Measurements from ENCODE around the gene SEMA3E. TPM values are rescaled to one million over a fixed set of nuclear protein-coding genes. Genes with fewer than 3 reads are reported as not detected.
"Not testable (repeated sequence)": the region's sequence is repeated elsewhere in the genome, so short reads cannot be mapped to it uniquely, and the experiment has no call there.

The SEMA3E gene
- total RNA-seq, 1 experiment from 2014 or later, result 0.20 TPM

DNA sequence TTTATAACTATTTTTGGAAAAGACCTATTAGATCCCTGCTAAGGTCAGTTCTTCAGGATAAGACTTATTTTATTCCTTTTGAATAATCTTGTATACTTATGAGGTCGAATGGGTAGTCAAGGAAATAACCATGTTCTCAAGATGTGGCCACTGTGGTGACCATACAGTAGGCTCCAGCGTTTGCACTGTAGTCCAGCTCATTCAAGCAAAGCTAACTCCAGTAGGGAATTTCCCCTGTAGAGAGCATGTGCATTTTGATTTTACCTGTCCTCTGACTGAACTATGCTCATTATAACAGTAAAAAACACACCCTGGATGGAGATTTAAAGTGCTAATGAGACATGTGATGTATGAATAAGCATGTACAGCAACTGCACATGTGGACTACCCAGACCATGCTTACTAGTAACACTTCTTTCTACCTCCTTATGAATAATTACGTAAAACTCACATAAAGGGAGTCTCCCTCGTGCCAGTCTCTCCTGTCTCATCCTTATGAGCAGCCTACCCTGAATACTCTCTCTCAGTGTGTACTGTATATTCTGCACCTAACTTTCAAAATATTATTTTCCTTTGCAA is 32.4 kb upstream of the SEMA3E start:
- TF ChIP-seq, protein P1, sequence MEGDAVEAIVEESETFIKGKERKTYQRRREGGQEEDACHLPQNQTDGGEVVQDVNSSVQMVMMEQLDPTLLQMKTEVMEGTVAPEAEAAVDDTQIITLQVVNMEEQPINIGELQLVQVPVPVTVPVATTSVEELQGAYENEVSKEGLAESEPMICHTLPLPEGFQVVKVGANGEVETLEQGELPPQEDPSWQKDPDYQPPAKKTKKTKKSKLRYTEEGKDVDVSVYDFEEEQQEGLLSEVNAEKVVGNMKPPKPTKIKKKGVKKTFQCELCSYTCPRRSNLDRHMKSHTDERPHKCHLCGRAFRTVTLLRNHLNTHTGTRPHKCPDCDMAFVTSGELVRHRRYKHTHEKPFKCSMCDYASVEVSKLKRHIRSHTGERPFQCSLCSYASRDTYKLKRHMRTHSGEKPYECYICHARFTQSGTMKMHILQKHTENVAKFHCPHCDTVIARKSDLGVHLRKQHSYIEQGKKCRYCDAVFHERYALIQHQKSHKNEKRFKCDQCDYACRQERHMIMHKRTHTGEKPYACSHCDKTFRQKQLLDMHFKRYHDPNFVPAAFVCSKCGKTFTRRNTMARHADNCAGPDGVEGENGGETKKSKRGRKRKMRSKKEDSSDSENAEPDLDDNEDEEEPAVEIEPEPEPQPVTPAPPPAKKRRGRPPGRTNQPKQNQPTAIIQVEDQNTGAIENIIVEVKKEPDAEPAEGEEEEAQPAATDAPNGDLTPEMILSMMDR (IDR thresholded peaks at IDR 0.05; ENCODE audit: insufficient read depth in 1 of 2, low read depth in 1 of 2, low read length in 1 of 2, severe bottlenecking in 1 of 2, unreplicated experiment in 1 of 2), result no peak
- H3K36me3 Mint-ChIP-seq (ENCODE audit: insufficient read depth, unreplicated experiment), result no peaks in the 10 kb centered on the region

DNA sequence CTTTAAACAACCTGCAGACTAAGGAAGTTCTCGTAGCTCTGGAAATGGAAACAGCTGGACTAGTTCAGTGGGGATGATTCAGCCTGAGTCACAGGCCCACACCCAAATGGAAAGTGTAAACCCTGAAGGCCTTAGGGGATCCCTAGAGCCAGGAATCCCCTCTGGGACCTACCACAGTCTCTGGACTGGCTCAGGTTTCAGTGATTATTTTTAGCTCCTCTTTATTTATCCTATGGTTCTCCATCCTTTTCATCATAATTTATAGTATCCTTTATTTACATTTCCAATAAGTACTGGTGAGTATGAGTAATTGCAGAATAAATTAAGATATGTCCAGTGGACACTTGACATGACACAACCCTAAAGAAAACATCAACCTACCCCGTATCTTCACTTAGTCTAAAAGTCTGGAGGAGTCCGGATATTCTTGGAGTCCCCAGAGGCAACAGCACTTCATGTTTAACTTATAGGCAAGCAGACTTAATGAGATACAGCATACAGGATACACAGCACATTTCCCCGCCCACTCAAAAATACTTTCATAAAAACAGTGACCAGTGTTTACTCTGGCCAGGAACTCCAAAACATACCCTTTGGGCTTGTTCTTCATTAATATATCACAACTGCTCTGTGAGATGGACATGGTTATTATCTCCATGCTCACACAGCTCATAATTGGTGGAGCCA is 28.4 kb upstream of the SEMA3E start:
- Histone ChIP-seq H3K4me3 (ENCODE audit: low read depth, low read length) (no peak overlapping the region), H3K36me3 (ENCODE audit: control insufficient read depth, insufficient read depth, low read length) (no peaks in the 10 kb centered on the region), H3K9me3 (no peaks in the 10 kb centered on the region), H3K27me3 (replicated peaks; ENCODE audit: control insufficient read depth, insufficient read depth, low read length) (no peaks in the 10 kb centered on the region), H3K4me1 (no peaks in the 10 kb centered on the region)
- H3K4me3 Mint-ChIP-seq (ENCODE audit: unreplicated experiment), result no peak overlapping the region
- no TSS peak for BruUV-seq (replicated peaks)
- intact Hi-C loops (cut with micrococcal nuclease; ENCODE audit: unreplicated experiment), result no loop called here
- CTCF ChIA-PET, result no interaction called here
- no peak overlapping the region for H3K27ac Mint-ChIP-seq (ENCODE audit: unreplicated experiment)
- POLR2A ChIA-PET, result no interaction called here
- peaks cover 3% of the 10 kb centered on the region for H3K4me1 Mint-ChIP-seq (ENCODE audit: low read depth, unreplicated experiment)
- TF ChIP-seq, protein P1 (IDR thresholded peaks at IDR 0.05; ENCODE audit: insufficient read depth in 1 of 2, low read depth in 1 of 2, low read length in 1 of 2, severe bottlenecking in 1 of 2, unreplicated experiment in 1 of 2), result no peak
- H3K9me3 Mint-ChIP-seq (ENCODE audit: unreplicated experiment), result peaks cover 10% of the 10 kb centered on the region
- DNase-seq, result no peak
- no peaks in the 10 kb centered on the region for H3K27me3 Mint-ChIP-seq (ENCODE audit: insufficient read depth, unreplicated experiment)
- no peaks in the 10 kb centered on the region for H3K36me3 Mint-ChIP-seq (ENCODE audit: insufficient read depth, unreplicated experiment)

More for the DNA sequence above, 32.4 kb upstream of the SEMA3E start:
- Mint-ChIP-seq H3K9me3 (ENCODE audit: unreplicated experiment) (no peaks in the 10 kb centered on the region), H3K4me3 (ENCODE audit: unreplicated experiment) (no peak overlapping the region), H3K27me3 (ENCODE audit: insufficient read depth, unreplicated experiment) (no peaks in the 10 kb centered on the region), H3K4me1 (ENCODE audit: low read depth, unreplicated experiment) (peaks cover 24% of the 10 kb centered on the region), H3K27ac (ENCODE audit: unreplicated experiment) (no peak overlapping the region)
- H3K4me1 ChIP-seq, result peaks cover 14% of the 10 kb centered on the region
- no TSS peak for BruUV-seq (replicated peaks)
- no peaks in the 10 kb centered on the region for H3K36me3 ChIP-seq (ENCODE audit: control insufficient read depth, insufficient read depth, low read length)
- intact Hi-C loops (cut with micrococcal nuclease; ENCODE audit: unreplicated experiment), result no loop called here
- no peak for DNase-seq
- no peak overlapping the region for H3K4me3 ChIP-seq (ENCODE audit: low read depth, low read length)
- POLR2A ChIA-PET, result no interaction called here
- no peaks in the 10 kb centered on the region for H3K27me3 ChIP-seq (replicated peaks; ENCODE audit: control insufficient read depth, insufficient read depth, low read length)
- no peaks in the 10 kb centered on the region for H3K9me3 ChIP-seq
- CTCF ChIA-PET, result no interaction called here

- H3K4me1 ChIP-seq; intact Hi-C loops (cut with micrococcal nuclease; ENCODE audit: unreplicated experiment); H3K4me3 Mint-ChIP-seq (ENCODE audit: unreplicated experiment); CTCF ChIA-PET; H3K9me3 ChIP-seq; DNase-seq; H3K27ac Mint-ChIP-seq (ENCODE audit: unreplicated experiment); H3K27me3 Mint-ChIP-seq (ENCODE audit: insufficient read depth, unreplicated experiment); H3K9me3 Mint-ChIP-seq (ENCODE audit: unreplicated experiment); BruUV-seq (replicated peaks); H3K27me3 ChIP-seq (replicated peaks; ENCODE audit: control insufficient read depth, insufficient read depth, low read length); H3K4me3 ChIP-seq (ENCODE audit: low read depth, low read length); H3K36me3 ChIP-seq (ENCODE audit: control insufficient read depth, insufficient read depth, low read length); H3K36me3 Mint-ChIP-seq (ENCODE audit: insufficient read depth, unreplicated experiment); H3K4me1 Mint-ChIP-seq (ENCODE audit: low read depth, unreplicated experiment): not testable (repeated sequence)
- POLR2A ChIA-PET, result interaction anchor here (0.6 kb wide), 1 partner anchor 89 kb away, joined by 4 read pairs; no protein-coding TSS in a partner anchor
Observed at GRCh38 chr7:83673291-83673690, 24.4 kb upstream of the SEMA3E start.
